Neural cell (in vitro differentiated cells): ENCODE results near the gene JMJD1C. TPM values are rescaled to one million over a fixed set of nuclear protein-coding genes. Genes with fewer than 3 reads are reported as not detected.

ENCODE experiments used
- H2AFZ ChIP-seq: fragments of 200-600, 300-800 bp; sonication (generic), shearing (Covaris generic); 2 replicates; pipeline ENCODE4 v1.6.0; 2014; ENCODE audit warnings: low read depth, mild to moderate bottlenecking, antibody characterized with exemption, low read length, moderate library complexity
- H3F3A ChIP-seq: fragments of 200-600 bp; shearing (Covaris generic); 2 replicates; pipeline ENCODE4 v1.6.1; 2016; ENCODE audit warnings: mild to moderate bottlenecking, moderate library complexity, mixed read lengths, antibody characterized with exemption, low read length; ENCODE audit not compliant: insufficient read depth, poor library complexity, severe bottlenecking
- H3K27ac ChIP-seq: fragments of 200-600, 300-800 bp; sonication (generic), shearing (Covaris generic); 2 replicates; pipeline ENCODE4 v1.5.1; 2014; ENCODE audit warnings: mild to moderate bottlenecking, low read length, moderate library complexity
- H3K27me3 ChIP-seq: fragments of 300-800, 200-600 bp; sonication (generic), shearing (Covaris generic); 2 replicates; pipeline ENCODE4 v1.6.0; 2014; ENCODE audit warnings: mild to moderate bottlenecking, low read depth, low read length, moderate library complexity; ENCODE audit not compliant: insufficient read depth
- H3K36me3 ChIP-seq: fragments of 300-800, 200-600 bp; sonication (generic), shearing (Covaris generic); 2 replicates; pipeline ENCODE4 v1.5.1; 2014; ENCODE audit warnings: mild to moderate bottlenecking, antibody characterized with exemption, low read length, moderate library complexity; ENCODE audit not compliant: insufficient read depth
- H3K4me2 ChIP-seq: fragments of 300-800, 200-600 bp; sonication (generic), shearing (Covaris generic); 2 replicates; pipeline ENCODE4 v1.6.0; 2014; ENCODE audit warnings: mild to moderate bottlenecking, low read length
- H3K4me3 ChIP-seq: fragments of 300-800, 200-600 bp; sonication (generic), shearing (Covaris generic); 2 replicates; pipeline ENCODE4 v1.5.1; 2014; ENCODE audit warnings: mild to moderate bottlenecking, low read length, moderate library complexity
- H3K79me2 ChIP-seq: fragments of 200-600 bp; shearing (Covaris generic); replicated peaks from 2 replicates; pipeline ENCODE4 v1.6.0; 2014; ENCODE audit warnings: mild to moderate bottlenecking, low read length, moderate library complexity; ENCODE audit not compliant: insufficient read depth
- H3K9ac ChIP-seq: fragments of 300-800, 200-600 bp; sonication (generic), shearing (Covaris generic); 2 replicates; pipeline ENCODE4 v1.6.1; 2016; ENCODE audit warnings: mild to moderate bottlenecking, low read length, mixed read lengths
- H3K9me2 ChIP-seq: fragments of 200-600 bp; shearing (Covaris generic); 2 replicates; pipeline ENCODE4 v1.6.1; 2016; ENCODE audit warnings: mild to moderate bottlenecking, low read length, mixed read lengths; ENCODE audit not compliant: insufficient read depth
- H3K9me3 ChIP-seq: fragments of 200-600, 300-800 bp; sonication (generic), shearing (Covaris generic); 2 replicates; pipeline ENCODE4 v1.6.1; 2016; ENCODE audit warnings: mild to moderate bottlenecking, mixed run types, low read length, moderate library complexity, mixed read lengths
- H4K20me1 ChIP-seq: fragments of 200-600 bp; shearing (Covaris generic); 2 replicates; pipeline ENCODE4 v1.6.1; 2016; ENCODE audit warnings: mild to moderate bottlenecking, mixed run types; ENCODE audit not compliant: insufficient read depth
- EP300 ChIP-seq: fragments of 450-650 bp; conservative IDR thresholded peaks from 2 replicates; pipeline ENCODE4 v1.6.1; 2014; ENCODE audit warnings: antibody characterized with exemption, mild to moderate bottlenecking, moderate library complexity; ENCODE audit not compliant: poor library complexity, severe bottlenecking
- EZH2 ChIP-seq: fragments of 200-600, 300-800 bp; shearing (Covaris generic), sonication (generic); IDR thresholded peaks from 2 replicates; pipeline ENCODE4 v1.6.1; 2014; ENCODE audit warnings: antibody characterized with exemption, low read length, borderline replicate concordance, mild to moderate bottlenecking; ENCODE audit not compliant: insufficient read depth, poor library complexity, severe bottlenecking
- MXI1 ChIP-seq: fragments of 450-650 bp; conservative IDR thresholded peaks from 2 replicates; pipeline ENCODE4 v1.6.1; 2014; ENCODE audit warnings: antibody characterized with exemption, mild to moderate bottlenecking; ENCODE audit not compliant: poor library complexity, severe bottlenecking
- POLR2AphosphoS5 ChIP-seq: IDR thresholded peaks from 2 replicates; pipeline ENCODE4 v1.6.1; 2012
- RAD21 ChIP-seq: fragments of 450-650 bp; conservative IDR thresholded peaks from 2 replicates; pipeline ENCODE4 v1.6.1; 2014; ENCODE audit warnings: antibody characterized with exemption, mild to moderate bottlenecking, moderate library complexity
- SMC3 ChIP-seq: fragments of 450-650 bp; conservative IDR thresholded peaks from 2 replicates; pipeline ENCODE4 v1.6.1; 2014; ENCODE audit warnings: antibody characterized with exemption, mild to moderate bottlenecking, moderate library complexity; ENCODE audit not compliant: poor library complexity
- TAF1 ChIP-seq: IDR thresholded peaks from 2 replicates; pipeline ENCODE4 v1.6.1; 2012; ENCODE audit warnings: low read depth
- polyA plus RNA-seq: library from polyadenylated mRNA; depleted of rRNA; stranded (reverse); fragments of >200 nt; gene quantifications from 2 replicates; pipeline ENCODE4 v1.2.3, GENCODE V29; 2014
- TF ChIP-seq, protein P1 (sequence below): fragments of 450-650 bp; IDR thresholded peaks from 2 replicates; pipeline ENCODE4 v1.5.1; 2014; ENCODE audit warnings: antibody characterized with exemption, mild to moderate bottlenecking, moderate library complexity; ENCODE audit not compliant: poor library complexity, severe bottlenecking
- TF ChIP-seq, protein P2 (sequence below): IDR thresholded peaks from 2 replicates; pipeline ENCODE4 v1.6.1; 2012; ENCODE audit warnings: borderline replicate concordance

JMJD1C gene
- polyA plus RNA-seq, 1 donor from 2014 or later: 108 TPM

DNA sequence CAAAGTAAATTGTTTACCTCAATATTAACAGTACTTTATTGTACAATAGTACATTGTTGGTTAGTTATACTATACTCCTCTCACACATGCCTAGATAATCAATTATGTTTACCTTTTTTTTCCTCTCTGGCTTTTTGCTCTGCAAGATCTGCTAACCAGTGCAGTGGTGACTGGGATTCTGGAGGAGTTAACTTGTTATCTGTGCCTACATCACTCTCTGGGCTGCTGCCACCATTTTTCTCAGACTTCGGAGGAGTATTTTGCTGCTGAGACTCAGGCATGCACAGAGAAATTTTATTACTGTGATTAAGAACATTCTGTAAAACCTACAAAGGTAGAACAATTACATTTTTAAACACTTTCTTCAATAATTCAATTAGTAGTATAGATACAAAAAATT, 273.0 kb downstream of the JMJD1C start:
- no peaks in the 10 kb centered on the region for H3F3A ChIP-seq
- no peak overlapping the region for H3K9ac ChIP-seq
- H3K4me2 ChIP-seq: no peak overlapping the region
- no peaks in the 10 kb centered on the region for H3K79me2 ChIP-seq
- H3K27me3 ChIP-seq: no peaks in the 10 kb centered on the region
- H3K27ac ChIP-seq: no peak overlapping the region
- H3K9me2 ChIP-seq: no peaks in the 10 kb centered on the region
- H4K20me1 ChIP-seq: no peaks in the 10 kb centered on the region
- peaks cover 8% of the 10 kb centered on the region for H3K36me3 ChIP-seq
- no peak for TF ChIP-seq TAF1
- no peak for TF ChIP-seq MXI1
- TF ChIP-seq, protein P1, sequence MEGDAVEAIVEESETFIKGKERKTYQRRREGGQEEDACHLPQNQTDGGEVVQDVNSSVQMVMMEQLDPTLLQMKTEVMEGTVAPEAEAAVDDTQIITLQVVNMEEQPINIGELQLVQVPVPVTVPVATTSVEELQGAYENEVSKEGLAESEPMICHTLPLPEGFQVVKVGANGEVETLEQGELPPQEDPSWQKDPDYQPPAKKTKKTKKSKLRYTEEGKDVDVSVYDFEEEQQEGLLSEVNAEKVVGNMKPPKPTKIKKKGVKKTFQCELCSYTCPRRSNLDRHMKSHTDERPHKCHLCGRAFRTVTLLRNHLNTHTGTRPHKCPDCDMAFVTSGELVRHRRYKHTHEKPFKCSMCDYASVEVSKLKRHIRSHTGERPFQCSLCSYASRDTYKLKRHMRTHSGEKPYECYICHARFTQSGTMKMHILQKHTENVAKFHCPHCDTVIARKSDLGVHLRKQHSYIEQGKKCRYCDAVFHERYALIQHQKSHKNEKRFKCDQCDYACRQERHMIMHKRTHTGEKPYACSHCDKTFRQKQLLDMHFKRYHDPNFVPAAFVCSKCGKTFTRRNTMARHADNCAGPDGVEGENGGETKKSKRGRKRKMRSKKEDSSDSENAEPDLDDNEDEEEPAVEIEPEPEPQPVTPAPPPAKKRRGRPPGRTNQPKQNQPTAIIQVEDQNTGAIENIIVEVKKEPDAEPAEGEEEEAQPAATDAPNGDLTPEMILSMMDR: no peak
- no peak for TF ChIP-seq EZH2
- TF ChIP-seq EP300: no peak
- TF ChIP-seq RAD21: no peak
- TF ChIP-seq POLR2AphosphoS5: no peak
- TF ChIP-seq, protein P2, sequence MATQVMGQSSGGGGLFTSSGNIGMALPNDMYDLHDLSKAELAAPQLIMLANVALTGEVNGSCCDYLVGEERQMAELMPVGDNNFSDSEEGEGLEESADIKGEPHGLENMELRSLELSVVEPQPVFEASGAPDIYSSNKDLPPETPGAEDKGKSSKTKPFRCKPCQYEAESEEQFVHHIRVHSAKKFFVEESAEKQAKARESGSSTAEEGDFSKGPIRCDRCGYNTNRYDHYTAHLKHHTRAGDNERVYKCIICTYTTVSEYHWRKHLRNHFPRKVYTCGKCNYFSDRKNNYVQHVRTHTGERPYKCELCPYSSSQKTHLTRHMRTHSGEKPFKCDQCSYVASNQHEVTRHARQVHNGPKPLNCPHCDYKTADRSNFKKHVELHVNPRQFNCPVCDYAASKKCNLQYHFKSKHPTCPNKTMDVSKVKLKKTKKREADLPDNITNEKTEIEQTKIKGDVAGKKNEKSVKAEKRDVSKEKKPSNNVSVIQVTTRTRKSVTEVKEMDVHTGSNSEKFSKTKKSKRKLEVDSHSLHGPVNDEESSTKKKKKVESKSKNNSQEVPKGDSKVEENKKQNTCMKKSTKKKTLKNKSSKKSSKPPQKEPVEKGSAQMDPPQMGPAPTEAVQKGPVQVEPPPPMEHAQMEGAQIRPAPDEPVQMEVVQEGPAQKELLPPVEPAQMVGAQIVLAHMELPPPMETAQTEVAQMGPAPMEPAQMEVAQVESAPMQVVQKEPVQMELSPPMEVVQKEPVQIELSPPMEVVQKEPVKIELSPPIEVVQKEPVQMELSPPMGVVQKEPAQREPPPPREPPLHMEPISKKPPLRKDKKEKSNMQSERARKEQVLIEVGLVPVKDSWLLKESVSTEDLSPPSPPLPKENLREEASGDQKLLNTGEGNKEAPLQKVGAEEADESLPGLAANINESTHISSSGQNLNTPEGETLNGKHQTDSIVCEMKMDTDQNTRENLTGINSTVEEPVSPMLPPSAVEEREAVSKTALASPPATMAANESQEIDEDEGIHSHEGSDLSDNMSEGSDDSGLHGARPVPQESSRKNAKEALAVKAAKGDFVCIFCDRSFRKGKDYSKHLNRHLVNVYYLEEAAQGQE: no peak
- TF ChIP-seq SMC3: no peak
- H2AFZ ChIP-seq: no peak overlapping the region
- no peak overlapping the region for H3K4me3 ChIP-seq
- H3K9me3 ChIP-seq: no peaks in the 10 kb centered on the region

DNA sequence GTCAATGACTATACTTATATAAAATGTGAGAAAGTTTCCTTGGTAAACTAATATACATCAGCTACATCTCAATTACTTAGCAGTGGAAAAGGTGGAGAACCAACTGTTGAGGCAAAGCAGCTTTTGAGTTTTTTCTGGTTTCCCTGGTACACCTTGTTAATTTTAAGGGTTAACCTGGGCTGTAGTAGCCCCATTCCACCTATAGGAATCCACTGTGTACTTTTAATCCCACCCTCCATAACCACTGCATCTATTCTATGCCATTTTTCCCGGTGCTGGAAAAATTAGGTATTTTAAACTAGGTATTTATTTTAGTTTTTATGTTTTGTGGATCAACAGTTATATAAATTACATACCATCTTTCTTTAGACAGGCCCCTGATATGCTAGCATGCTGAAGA, 290.2 kb downstream of the JMJD1C start:
- H3F3A ChIP-seq: no peaks in the 10 kb centered on the region
- no peak overlapping the region for H3K4me2 ChIP-seq
- H3K79me2 ChIP-seq: no peaks in the 10 kb centered on the region
- H4K20me1 ChIP-seq: no peaks in the 10 kb centered on the region
- H3K27ac ChIP-seq: no peak overlapping the region
- H2AFZ ChIP-seq: no peak overlapping the region
- H3K36me3 ChIP-seq: peaks cover 1% of the 10 kb centered on the region
- H3K9ac ChIP-seq: no peak overlapping the region
- no peak overlapping the region for H3K4me3 ChIP-seq
- H3K9me3 ChIP-seq: no peaks in the 10 kb centered on the region
- TF ChIP-seq, protein P2: no peak
- no peak for TF ChIP-seq SMC3
- TF ChIP-seq TAF1: no peak
- TF ChIP-seq POLR2AphosphoS5: no peak
- TF ChIP-seq MXI1: no peak
- TF ChIP-seq EP300: no peak
- TF ChIP-seq RAD21: no peak
- no peak for TF ChIP-seq EZH2
- TF ChIP-seq, protein P1: no peak
- no peaks in the 10 kb centered on the region for H3K27me3 ChIP-seq
- no peaks in the 10 kb centered on the region for H3K9me2 ChIP-seq
